HCT116 (cell line): ENCODE measurements around the gene C1QTNF4.

Source experiments
- SRF ChIP-seq: IDR thresholded peaks from 2 replicates; pipeline ENCODE4 v1.6.1; 2012; ENCODE audit warnings: low read depth
- TF ChIP-seq, protein P1 (sequence below), 3 experiments: fragments of 200-600 bp in 1 of 3; sonication (generic) in 1 of 3; IDR thresholded peaks in 2 of 3; conservative IDR thresholded peaks in 1 of 3; 2 replicates each; pipeline ENCODE4 v1.5.1; 2012 to 2017; ENCODE audit warnings: low read depth in 2 of 3, low read length in 2 of 3, antibody characterized with exemption in 1 of 3, borderline replicate concordance in 1 of 3, control low read depth in 1 of 3, mild to moderate bottlenecking in 1 of 3, mixed read lengths in 1 of 3, mixed run types in 1 of 3, moderate library complexity in 1 of 3; ENCODE audit not compliant: insufficient read depth in 1 of 3

DNA sequence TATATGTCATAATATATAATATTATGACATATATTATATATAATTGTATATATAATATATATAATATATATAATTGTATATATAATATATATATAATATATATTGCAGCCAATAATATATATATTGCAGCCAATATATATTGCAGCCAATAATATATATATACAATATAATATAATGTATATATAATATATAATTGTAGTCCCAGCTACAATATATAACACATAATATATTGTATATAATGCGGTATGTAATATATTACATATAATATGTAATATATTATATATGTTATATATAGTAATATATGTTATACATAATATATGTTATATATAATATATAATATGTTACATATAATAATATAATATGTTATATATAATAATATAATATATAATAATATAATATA is 35.5 kb downstream of the C1QTNF4 start:
- TF ChIP-seq SRF: no peak
- TF ChIP-seq, protein P1, sequence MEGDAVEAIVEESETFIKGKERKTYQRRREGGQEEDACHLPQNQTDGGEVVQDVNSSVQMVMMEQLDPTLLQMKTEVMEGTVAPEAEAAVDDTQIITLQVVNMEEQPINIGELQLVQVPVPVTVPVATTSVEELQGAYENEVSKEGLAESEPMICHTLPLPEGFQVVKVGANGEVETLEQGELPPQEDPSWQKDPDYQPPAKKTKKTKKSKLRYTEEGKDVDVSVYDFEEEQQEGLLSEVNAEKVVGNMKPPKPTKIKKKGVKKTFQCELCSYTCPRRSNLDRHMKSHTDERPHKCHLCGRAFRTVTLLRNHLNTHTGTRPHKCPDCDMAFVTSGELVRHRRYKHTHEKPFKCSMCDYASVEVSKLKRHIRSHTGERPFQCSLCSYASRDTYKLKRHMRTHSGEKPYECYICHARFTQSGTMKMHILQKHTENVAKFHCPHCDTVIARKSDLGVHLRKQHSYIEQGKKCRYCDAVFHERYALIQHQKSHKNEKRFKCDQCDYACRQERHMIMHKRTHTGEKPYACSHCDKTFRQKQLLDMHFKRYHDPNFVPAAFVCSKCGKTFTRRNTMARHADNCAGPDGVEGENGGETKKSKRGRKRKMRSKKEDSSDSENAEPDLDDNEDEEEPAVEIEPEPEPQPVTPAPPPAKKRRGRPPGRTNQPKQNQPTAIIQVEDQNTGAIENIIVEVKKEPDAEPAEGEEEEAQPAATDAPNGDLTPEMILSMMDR (IDR thresholded peaks at IDR 0.05 in 2 of 3, conservative IDR thresholded peaks at IDR 0.05 in 1 of 3; ENCODE audit: borderline replicate concordance in 1 of 3, insufficient read depth in 1 of 3, low read depth in 2 of 3, low read length in 2 of 3): no peak
